ENCODE results near the gene CD58.
"Not testable (repeated sequence)": the region's sequence is repeated elsewhere in the genome, so short reads cannot be mapped to it uniquely, and the experiment has no call there.

The CD58 gene

DNA sequence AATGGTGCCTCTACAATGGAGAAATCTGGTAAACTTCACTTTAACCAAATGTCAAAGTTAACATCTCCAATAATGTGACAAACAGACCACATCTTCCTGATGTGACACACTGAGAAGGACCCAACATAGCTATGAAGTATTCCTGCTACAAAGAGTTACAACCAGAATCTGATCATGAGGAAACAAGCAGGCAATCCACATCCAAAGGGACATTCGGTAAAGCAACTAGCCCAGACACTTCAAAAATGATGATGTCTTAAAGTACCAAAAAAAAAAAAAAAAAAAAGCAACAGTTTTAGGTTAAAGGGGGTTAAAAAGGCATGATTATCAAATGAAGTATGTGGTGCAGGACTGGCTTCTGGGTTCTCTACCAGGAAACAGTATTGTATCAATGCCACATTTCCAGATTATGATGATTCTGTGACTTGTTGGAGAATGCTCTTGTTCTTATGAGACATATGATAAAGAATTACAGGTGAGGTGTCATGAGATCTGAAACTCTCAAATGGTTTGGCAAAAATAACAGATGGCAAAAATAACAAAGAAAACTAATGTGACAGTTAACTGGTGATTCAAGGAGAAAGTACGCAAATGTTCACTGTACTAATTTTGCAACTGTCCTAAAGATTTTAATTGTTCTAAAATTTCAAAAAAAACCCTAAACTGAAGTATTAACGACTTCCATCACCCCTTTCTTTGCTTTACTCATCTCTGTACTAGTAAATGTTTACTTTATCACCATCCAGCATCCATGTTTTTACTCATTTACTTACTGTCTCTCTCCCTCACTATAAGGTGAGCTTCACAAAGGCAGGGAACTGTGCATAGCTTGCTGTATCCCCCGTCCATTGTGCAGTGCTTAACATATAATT is 2.8 kb downstream of the CD58 start:
- POLR2A ChIA-PET = interaction anchor here (1.7 kb wide), 1 partner anchor 492 kb away, joined by 5 read pairs; the partner anchor contains the start of gene TTF2
- no peak for DNase-seq (ENCODE audit: extremely low spot score)
- CTCF ChIA-PET = interaction anchor here (0.9 to 1.6 kb wide), 2 partner anchors 11 to 28 kb away, joined by 3 to 5 read pairs; no protein-coding TSS in a partner anchor
- TF ChIP-seq BHLHE40 (IDR thresholded peaks at IDR 0.05; ENCODE audit: borderline replicate concordance) (no peak), ZNF384 (IDR thresholded peaks at IDR 0.05) (no peak), CTBP1 (IDR thresholded peaks at IDR 0.05; ENCODE audit: borderline replicate concordance) (no peak), SP1 (IDR thresholded peaks at IDR 0.05) (no peak), TARDBP (IDR thresholded peaks at IDR 0.05) (no peak), FOXK2 (IDR thresholded peaks at IDR 0.05) (no peak), NFRKB (IDR thresholded peaks at IDR 0.05) (no peak)

DNA sequence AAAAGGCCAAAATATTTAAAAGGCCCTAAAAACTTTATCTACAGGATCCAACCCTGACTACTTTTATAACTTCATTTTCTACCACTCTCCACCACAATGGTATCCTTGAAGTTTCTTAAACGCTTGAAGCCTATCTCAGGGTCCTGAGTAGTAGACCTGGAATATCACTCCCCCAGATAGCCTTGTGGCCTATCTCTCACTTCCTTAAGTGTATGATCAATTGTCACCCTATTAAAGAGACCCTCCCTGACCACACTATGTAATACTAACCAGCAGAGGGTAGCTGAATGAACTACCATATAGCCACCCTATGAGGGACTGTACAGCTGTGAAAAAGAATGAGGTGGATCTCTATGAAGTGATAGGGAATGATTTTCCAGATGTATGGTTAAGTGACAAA is 5.6 kb downstream of the CD58 start:
- no peak for DNase-seq (ENCODE audit: extremely low spot score)
- ChIA-PET CTCF (no interaction called here), POLR2A (no interaction called here)
- TF ChIP-seq TARDBP (IDR thresholded peaks at IDR 0.05) (no peak), BHLHE40 (IDR thresholded peaks at IDR 0.05; ENCODE audit: borderline replicate concordance) (no peak), ELF4 (IDR thresholded peaks at IDR 0.05) (no peak), FOXA1 (IDR thresholded peaks at IDR 0.05) (no peak), L3MBTL2 (conservative IDR thresholded peaks at IDR 0.05) (no peak), ARNT (IDR thresholded peaks at IDR 0.05) (no peak), LEF1 (IDR thresholded peaks at IDR 0.05; ENCODE audit: borderline replicate concordance) (no peak)

DNA sequence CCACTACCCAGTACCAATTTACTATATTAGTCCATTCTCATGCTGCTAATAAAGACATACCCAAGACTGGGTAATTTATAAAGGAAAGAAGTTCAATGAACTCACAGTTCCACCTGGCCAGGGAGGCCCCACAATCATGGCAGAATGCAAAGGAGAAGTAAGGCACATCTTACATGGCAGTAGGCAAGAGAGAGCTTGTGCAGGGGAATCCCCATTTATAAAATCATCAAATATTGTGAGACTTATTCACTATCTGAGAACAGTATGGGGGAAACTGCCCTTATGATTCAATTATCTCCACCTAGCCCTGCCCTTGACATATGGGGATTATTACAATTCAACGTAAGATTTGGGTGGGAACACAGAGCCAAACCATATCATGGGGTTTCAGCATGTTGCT is 6.4 kb downstream of the CD58 start:
- ChIA-PET POLR2A (no interaction called here), CTCF (no interaction called here)
- DNase-seq (ENCODE audit: extremely low spot score) = no peak
- TF ChIP-seq ARNT (IDR thresholded peaks at IDR 0.05) (no peak), BHLHE40 (IDR thresholded peaks at IDR 0.05; ENCODE audit: borderline replicate concordance) (no peak), FOXK2 (IDR thresholded peaks at IDR 0.05) (no peak), CTBP1 (IDR thresholded peaks at IDR 0.05; ENCODE audit: borderline replicate concordance) (no peak), ELF4 (IDR thresholded peaks at IDR 0.05) (no peak), NFRKB (IDR thresholded peaks at IDR 0.05) (no peak), FOXA1 (IDR thresholded peaks at IDR 0.05) (no peak), SP1 (IDR thresholded peaks at IDR 0.05) (no peak), LEF1 (IDR thresholded peaks at IDR 0.05; ENCODE audit: borderline replicate concordance) (no peak), TARDBP (IDR thresholded peaks at IDR 0.05) (no peak), SUZ12 (IDR thresholded peaks at IDR 0.05) (no peak), HDGF (IDR thresholded peaks at IDR 0.05; ENCODE audit: borderline replicate concordance) (no peak), ZNF384 (IDR thresholded peaks at IDR 0.05) (no peak), L3MBTL2 (conservative IDR thresholded peaks at IDR 0.05) (no peak), FOXM1 (IDR thresholded peaks at IDR 0.05; ENCODE audit: borderline replicate concordance) (no peak)
- TF ChIP-seq, protein P1, sequence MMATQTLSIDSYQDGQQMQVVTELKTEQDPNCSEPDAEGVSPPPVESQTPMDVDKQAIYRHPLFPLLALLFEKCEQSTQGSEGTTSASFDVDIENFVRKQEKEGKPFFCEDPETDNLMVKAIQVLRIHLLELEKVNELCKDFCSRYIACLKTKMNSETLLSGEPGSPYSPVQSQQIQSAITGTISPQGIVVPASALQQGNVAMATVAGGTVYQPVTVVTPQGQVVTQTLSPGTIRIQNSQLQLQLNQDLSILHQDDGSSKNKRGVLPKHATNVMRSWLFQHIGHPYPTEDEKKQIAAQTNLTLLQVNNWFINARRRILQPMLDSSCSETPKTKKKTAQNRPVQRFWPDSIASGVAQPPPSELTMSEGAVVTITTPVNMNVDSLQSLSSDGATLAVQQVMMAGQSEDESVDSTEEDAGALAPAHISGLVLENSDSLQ (IDR thresholded peaks at IDR 0.05) = no peak

DNA sequence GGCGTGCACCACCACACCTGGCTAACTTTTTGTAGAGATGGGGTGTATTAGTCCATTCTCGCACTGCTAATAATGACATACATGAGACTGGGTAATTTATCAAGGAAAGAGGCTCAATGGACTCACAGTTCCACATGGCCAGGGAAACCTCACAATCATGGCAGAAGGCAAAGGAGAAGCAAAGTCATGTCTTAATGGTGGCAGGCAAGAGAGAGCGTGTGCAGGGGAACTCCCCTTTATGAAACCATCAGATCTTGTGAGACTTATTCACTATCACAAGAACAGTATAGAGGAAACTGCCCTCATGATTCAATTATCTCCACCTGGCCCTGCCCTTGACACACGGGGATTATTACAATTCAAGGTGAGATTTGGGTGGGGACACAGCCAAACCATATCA is 8.4 kb downstream of the CD58 start:
- DNase-seq (ENCODE audit: extremely low spot score); CTCF ChIA-PET; POLR2A ChIA-PET: not testable (repeated sequence)

DNA sequence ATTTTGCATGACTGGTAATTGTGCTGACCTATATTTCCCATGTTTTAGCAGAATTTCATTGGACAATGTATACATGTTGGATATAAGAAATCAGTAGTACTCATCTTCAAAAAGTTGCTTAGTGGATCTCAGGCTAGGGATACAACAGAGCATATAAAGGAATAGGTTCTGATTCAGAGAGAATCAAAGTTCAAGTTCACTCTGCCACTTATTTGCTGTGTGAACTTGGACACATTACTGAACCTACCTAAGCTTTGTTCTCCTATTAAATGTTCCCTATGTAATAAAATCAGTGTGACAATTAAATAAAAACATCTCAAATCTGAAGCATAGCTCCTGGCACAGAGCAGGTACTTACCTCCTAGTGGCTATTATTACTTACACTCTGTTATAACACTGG is 9.3 kb downstream of the CD58 start:
- ChIA-PET POLR2A (no interaction called here), CTCF (no interaction called here)
- TF ChIP-seq FOXK2 (IDR thresholded peaks at IDR 0.05) (no peak), ZNF384 (IDR thresholded peaks at IDR 0.05) (no peak), CTBP1 (IDR thresholded peaks at IDR 0.05; ENCODE audit: borderline replicate concordance) (no peak), SP1 (IDR thresholded peaks at IDR 0.05) (no peak), FOXA1 (IDR thresholded peaks at IDR 0.05) (no peak), ELF4 (IDR thresholded peaks at IDR 0.05) (no peak), ARNT (IDR thresholded peaks at IDR 0.05) (no peak), BHLHE40 (IDR thresholded peaks at IDR 0.05; ENCODE audit: borderline replicate concordance) (no peak), SUZ12 (IDR thresholded peaks at IDR 0.05) (no peak), TARDBP (IDR thresholded peaks at IDR 0.05) (no peak), LEF1 (IDR thresholded peaks at IDR 0.05; ENCODE audit: borderline replicate concordance) (no peak), HDGF (IDR thresholded peaks at IDR 0.05; ENCODE audit: borderline replicate concordance) (no peak), NFRKB (IDR thresholded peaks at IDR 0.05) (no peak), FOXM1 (IDR thresholded peaks at IDR 0.05; ENCODE audit: borderline replicate concordance) (no peak), L3MBTL2 (conservative IDR thresholded peaks at IDR 0.05) (no peak)
- TF ChIP-seq, protein P1 (IDR thresholded peaks at IDR 0.05) = no peak
- no peak for DNase-seq (ENCODE audit: extremely low spot score)

DNA sequence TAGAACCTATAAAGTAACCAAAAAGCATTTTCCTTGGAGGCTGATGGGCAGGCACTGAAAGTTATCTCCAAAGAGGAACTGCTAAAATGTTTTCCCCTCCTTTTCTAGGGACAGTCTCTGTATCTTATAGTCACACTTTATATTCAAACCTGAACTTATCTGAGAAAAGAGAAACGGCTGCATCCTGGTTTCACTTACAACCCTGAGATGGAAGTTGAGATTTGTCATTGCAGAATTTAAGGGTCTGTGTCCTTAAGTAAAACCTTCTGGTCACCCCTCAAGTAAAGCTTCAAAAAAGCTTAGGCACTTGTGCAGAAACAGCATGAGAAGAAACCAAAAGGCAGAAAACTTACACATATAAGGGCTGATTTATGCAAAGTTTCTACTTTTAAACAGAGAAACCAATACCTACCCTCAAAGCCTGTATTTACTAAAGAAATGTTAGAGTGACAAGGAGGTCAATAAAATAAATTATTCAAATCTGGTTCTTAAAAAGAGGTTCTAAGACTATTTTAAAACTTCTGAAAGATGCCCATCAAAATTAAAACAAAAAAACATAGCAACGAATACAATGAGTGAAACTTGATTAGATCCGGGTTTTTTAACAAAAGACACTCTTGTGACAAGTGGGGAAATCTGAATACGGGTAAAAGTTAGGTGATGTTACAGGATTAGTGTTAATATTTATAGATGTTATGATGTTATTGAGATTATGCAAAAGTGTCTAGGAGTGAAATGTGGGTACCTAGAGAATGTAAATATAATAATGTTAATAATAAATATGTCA is 9.9 kb downstream of the CD58 start:
- ChIA-PET CTCF (no interaction called here), POLR2A (no interaction called here)
- DNase-seq (ENCODE audit: extremely low spot score) = no peak
- TF ChIP-seq CTBP1 (IDR thresholded peaks at IDR 0.05; ENCODE audit: borderline replicate concordance) = no peak
- no peak for TF ChIP-seq ARNT (IDR thresholded peaks at IDR 0.05)
- TF ChIP-seq, protein P1 (IDR thresholded peaks at IDR 0.05) = no peak
- no peak for TF ChIP-seq SUZ12 (IDR thresholded peaks at IDR 0.05)
- no peak for TF ChIP-seq HDGF (IDR thresholded peaks at IDR 0.05; ENCODE audit: borderline replicate concordance)
- TF ChIP-seq FOXM1 (IDR thresholded peaks at IDR 0.05; ENCODE audit: borderline replicate concordance) = no peak
- TF ChIP-seq ZNF384 (IDR thresholded peaks at IDR 0.05) = no peak

All from HEK293T (cell line).